ENCODE data around the gene FOXF1. TPM values are rescaled to one million over a fixed set of nuclear protein-coding genes. Genes with fewer than 3 reads are reported as not detected.

FOXF1 gene
- total RNA-seq, 6 experiments from 2014 or later: 0.58 to 1.6 (median 1.2) TPM

DNA sequence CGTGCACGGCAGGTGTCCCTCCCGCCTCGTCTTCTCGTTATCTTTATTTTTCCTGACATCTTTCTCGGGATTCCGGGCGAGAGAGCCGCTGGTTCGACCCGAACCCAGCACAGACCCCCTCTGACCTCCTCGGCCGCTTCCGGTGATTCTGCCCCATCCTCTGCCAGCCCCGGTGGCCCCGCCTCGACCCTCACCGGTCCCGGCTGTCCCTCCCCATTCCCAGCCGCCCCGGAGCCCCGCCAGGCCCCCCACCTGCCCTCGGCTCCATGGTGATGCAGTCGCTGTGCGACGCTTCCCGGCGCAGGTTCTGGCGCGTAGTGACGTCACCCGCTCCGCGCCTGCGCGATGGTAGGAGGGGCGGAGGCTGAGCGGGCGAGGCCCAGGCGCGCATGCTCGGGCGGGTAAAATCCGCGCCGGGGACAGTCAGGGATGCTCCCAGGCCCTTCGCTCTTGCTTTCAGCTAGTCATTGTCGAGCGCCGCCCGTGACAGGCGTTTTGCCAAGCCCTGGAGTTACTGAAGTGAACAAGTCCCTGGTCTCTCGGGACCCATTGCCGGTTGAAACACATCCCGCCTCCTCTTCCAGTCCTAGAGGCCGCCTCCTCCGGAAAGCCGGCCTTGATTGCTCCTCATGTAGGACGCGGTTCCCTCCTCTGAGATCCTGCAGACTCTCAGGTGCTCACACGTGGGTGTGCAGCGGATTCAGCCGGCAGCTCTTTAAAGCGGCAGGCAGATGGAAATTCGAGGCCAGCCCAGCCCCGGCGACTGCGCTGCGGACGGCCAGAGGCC is 44.8 kb downstream of the FOXF1 start, which contains the start of gene MTHFSD:
Gene MTHFSD (minus strand): TSS at position 319 of the 787 bp plus-strand sequence. CDS start 51 bp downstream, at position 268.
- intact Hi-C loops (cut with DNase I): no loop called here
- DNase-seq: peak; percentile 94 to 95 (median 94)
- Histone ChIP-seq H3K36me3 (no peaks in the 10 kb centered on the region), H3K4me1 (peaks cover 0 to 10% (median 4%) of the 10 kb centered on the region in 4 donors), H3K27ac (peak within 1 kb of the TSS; percentile 73 to 84 (median 76)), H3K4me3 (peak within 1 kb of the TSS; percentile 77 to 95 (median 88)), H3K27me3 (no peaks in the 10 kb centered on the region), H3K9me3 (no peaks in the 10 kb centered on the region)
- peak; percentile 64 for TF ChIP-seq POLR2A (IDR thresholded peaks at IDR 0.05)
- TF ChIP-seq, protein P1, sequence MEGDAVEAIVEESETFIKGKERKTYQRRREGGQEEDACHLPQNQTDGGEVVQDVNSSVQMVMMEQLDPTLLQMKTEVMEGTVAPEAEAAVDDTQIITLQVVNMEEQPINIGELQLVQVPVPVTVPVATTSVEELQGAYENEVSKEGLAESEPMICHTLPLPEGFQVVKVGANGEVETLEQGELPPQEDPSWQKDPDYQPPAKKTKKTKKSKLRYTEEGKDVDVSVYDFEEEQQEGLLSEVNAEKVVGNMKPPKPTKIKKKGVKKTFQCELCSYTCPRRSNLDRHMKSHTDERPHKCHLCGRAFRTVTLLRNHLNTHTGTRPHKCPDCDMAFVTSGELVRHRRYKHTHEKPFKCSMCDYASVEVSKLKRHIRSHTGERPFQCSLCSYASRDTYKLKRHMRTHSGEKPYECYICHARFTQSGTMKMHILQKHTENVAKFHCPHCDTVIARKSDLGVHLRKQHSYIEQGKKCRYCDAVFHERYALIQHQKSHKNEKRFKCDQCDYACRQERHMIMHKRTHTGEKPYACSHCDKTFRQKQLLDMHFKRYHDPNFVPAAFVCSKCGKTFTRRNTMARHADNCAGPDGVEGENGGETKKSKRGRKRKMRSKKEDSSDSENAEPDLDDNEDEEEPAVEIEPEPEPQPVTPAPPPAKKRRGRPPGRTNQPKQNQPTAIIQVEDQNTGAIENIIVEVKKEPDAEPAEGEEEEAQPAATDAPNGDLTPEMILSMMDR (IDR thresholded peaks at IDR 0.05): no peak
- ATAC-seq: peak; percentile 94 to 99 (median 98)
- 5% methylated on average over 25 of the region's 70 CpGs for WGBS (ENCODE audit: insufficient coverage, low coverage, low lambda C conversion rate, missing lambda C conversion rate)

DNA sequence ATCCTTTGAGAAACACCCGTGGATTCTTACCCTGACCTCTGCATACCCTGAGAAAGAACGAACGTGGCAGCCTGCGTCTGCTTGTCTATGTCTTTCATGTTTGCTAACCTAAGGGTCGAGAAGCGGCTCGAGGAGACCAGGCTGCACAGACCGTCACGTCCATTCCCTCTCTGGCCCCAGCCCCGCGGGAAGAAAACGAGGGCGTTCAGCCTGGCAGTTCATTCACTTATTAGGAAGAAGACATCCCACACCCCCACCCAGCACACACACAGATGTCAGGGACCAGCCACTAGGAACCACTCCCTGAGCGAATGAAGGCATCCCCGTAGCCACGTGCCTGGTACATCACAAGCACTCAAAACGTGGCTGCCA is 45.4 kb downstream of the FOXF1 start:
- intact Hi-C loops (cut with DNase I): no loop called here
- ATAC-seq (no peak), DNase-seq (no peak)
- no peaks in the 10 kb centered on the region for H3K27me3 ChIP-seq
- peak overlapping the region in 1 of 3 donors; percentile 76 for H3K27ac ChIP-seq
- 30% methylated on average over 11 of the region's 17 CpGs for WGBS (ENCODE audit: insufficient coverage, low coverage, low lambda C conversion rate, missing lambda C conversion rate)
- H3K36me3 ChIP-seq: no peaks in the 10 kb centered on the region
- peaks cover 0 to 10% (median 4%) of the 10 kb centered on the region in 4 donors for H3K4me1 ChIP-seq
- H3K9me3 ChIP-seq: no peaks in the 10 kb centered on the region
- H3K4me3 ChIP-seq: peak overlapping the region; percentile 77 to 95 (median 88)
- TF ChIP-seq, protein P1 (IDR thresholded peaks at IDR 0.05): no peak

DNA sequence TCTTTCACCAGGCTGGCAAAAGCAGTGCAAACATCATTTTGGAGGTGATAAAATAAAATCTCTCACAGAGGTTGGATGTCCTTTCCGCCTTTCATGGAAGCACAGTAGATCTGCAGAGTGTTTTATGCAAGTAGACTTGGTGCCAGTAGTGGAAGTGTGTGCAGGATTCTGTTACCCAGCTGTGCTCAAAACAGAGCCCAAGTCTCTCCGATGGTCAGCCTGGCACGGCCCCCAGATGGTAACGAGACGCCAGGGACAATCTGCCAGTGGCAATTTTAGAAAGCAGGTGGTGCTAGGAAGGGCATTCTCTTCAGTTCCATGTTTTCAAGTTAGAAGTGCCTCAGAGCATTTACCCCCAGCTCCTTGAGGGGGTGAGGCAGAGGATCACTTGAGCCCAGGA is 46.2 kb downstream of the FOXF1 start:
- Histone ChIP-seq H3K4me1 (peaks cover 0 to 10% (median 4%) of the 10 kb centered on the region in 4 donors), H3K27ac (no peak overlapping the region), H3K9me3 (no peaks in the 10 kb centered on the region), H3K4me3 (no peak overlapping the region), H3K36me3 (no peaks in the 10 kb centered on the region), H3K27me3 (no peaks in the 10 kb centered on the region)
- intact Hi-C loops (cut with DNase I): no loop called here
- ATAC-seq: no peak
- WGBS (ENCODE audit: insufficient coverage, low coverage, low lambda C conversion rate, missing lambda C conversion rate): 75% methylated on average over 4 of the region's 5 CpGs
- no peak for TF ChIP-seq POLR2A (IDR thresholded peaks at IDR 0.05)
- TF ChIP-seq, protein P1 (IDR thresholded peaks at IDR 0.05): no peak
- DNase-seq: no peak

DNA sequence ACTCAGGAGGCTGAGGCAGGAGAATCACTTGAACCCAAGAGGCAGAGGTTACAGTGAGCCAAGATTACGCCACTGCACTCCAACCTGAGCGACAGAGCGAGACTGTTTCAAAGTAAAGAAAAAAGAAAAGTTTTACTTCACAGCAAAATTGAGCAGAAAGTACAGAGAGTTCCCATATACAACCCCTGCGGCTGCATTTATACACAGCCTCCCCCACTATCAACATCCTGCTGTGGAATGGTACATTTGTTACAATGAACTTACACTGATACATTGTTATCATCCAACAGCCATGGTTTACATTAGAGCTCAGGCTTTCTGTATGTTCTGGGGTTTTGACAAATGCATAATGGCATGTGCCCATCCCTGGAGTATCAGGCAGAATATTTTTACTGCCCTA is 47.3 kb downstream of the FOXF1 start:
- DNase-seq: no peak
- no peak overlapping the region for H3K27ac ChIP-seq
- intact Hi-C loops (cut with DNase I): no loop called here
- H3K4me3 ChIP-seq: no peak overlapping the region
- 59% methylated on average over 4 of the region's 4 CpGs for WGBS (ENCODE audit: insufficient coverage, low coverage, low lambda C conversion rate, missing lambda C conversion rate)
- no peaks in the 10 kb centered on the region for H3K9me3 ChIP-seq
- no peaks in the 10 kb centered on the region for H3K36me3 ChIP-seq
- H3K27me3 ChIP-seq: no peaks in the 10 kb centered on the region
- no peak for TF ChIP-seq POLR2A (IDR thresholded peaks at IDR 0.05)
- TF ChIP-seq, protein P1 (IDR thresholded peaks at IDR 0.05): no peak
- H3K4me1 ChIP-seq: peaks cover 0 to 10% (median 4%) of the 10 kb centered on the region in 4 donors
- ATAC-seq: no peak

Data from right lobe of liver (tissue), 6 donors.